Measurements from ENCODE around the gene USP11.
A peak's percentile ranks its signal among the peaks of the same experiment; 100 is the strongest.

The USP11 gene

DNA sequence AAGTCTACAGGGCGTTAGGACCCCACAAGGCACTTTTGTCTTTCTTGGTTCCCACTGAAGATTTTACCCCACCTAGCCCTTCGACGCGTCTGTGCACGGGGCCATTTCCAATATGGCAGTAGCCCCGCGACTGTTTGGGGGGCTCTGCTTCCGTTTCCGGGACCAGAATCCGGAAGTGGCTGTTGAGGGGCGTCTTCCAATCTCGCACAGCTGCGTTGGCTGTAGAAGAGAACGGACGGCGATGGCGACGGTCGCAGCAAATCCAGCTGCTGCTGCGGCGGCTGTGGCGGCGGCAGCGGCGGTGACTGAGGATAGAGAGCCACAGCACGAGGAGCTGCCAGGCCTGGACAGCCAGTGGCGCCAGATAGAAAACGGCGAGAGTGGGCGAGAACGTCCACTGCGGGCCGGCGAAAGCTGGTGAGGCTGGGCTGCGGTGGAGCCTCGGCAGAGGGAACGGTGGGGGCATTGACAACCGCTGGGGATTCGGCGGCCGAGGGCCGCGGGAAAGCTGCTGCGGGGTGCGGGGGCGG is at the start of gene USP11:
TSS of gene USP11 (plus strand) at position 207 of the 530 bp plus-strand sequence. CDS start at position 242, 35 bp downstream.
- FAIRE-seq: no peak

DNA sequence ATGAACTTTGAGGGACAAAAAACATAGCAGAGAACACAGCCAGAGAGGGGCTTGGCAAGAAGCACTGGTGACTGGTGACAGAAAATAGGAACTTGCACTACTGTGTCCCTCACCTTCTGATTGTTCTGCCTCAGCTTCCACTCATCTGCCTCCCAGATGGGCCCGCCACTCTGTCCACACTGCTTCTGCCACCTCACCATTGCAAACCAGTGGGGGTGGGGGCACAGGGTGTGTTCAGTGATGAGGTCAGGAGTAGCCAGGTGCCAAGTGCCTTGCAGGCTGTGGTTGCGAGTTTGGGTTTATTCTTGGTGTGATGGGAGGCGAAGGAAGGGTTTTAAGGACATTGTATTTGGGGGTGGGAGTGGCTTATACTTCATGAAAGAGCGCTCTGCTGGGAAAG is 48.3 kb upstream of the USP11 start:
- no peak for FAIRE-seq

DNA sequence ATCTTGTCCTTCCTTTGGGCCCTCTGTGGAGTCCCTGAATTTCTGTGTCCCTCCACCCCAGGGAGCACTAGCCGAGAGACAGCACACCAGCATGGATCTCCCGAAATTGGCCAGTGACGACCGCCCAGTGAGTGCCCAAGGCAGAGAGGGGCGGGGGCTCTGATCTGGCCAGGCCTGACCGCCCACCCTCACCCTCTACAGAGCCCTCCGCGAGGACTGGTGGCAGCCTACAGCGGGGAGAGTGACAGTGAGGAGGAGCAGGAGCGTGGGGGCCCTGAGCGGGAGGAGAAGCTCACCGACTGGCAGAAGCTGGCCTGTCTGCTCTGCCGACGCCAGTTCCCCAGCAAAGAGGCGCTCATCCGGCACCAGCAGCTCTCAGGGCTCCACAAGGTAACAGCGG is 47.6 kb upstream of the USP11 start:
- FAIRE-seq: no peak

DNA sequence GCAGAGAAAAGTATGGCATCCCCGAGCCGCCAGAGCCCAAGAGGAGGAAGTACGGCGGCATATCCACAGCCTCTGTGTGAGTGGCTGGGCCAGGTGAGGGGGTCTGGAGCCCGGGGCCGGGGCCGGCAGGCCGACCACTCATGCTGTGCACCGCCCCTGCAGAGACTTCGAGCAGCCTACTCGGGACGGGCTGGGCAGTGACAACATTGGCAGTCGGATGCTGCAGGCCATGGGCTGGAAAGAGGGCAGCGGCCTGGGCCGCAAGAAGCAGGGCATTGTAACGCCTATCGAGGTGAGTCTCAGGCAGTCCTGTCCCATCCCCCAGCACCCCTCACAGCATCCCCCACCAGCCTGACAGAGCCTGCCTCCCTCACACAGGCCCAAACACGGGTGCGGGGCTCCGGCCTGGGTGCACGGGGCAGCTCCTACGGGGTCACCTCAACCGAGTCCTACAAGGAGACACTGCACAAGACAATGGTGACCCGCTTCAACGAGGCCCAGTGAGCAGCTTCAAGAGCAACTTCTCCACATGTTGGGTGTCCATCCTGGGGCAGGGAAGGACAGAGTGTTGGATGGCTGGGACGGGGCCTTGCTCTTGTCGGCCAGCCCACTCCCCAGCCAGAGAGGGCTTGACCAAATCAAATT is 46.6 kb upstream of the USP11 start:
- FAIRE-seq: no peak

DNA sequence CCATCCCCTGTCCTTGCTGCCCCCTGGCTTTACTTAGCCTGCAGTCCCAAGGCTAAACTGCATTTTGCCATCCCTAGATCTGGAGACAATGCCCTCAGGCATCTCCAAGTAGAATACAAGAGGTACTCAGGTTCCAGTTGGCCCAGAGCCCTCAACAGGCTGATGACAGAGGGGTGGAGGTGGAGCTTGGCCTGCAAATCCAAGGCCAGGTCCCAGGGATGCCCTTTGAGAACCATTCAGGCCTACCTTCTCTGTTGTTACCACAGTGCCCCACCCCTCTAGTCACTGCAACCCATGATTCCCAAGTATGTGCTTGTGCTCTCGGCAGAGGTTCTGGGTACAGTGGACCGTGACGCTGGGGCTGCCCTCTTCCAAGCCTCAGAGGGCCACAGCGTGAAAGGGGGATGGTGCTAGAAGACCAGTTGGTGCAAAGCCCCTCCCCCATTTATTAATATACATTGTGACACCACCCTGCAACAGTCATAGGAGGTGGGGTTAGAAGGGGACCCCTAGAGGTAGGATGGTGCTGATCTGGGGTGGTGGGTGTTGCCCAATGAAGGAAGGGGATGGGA is 45.6 kb upstream of the USP11 start:
- no peak for FAIRE-seq

DNA sequence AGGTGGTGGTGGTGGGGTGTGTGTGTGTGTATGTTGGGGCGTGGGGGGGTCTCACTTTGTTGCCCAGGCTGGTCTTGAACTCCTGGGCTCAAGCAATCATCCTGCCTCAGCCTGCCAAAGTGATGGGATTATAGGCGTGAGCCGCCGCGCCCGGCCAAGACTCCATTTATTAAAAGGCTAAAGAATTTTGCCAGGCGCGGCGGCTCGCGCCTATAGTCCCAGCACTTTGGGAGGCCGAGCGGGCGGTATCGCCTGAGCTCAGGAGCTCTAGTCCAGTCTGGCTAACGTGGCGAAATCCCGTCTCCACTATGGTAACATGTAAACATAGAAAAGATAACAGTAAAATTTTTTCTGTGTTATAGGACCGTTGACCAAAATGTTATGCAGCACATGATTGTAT is 42.9 kb upstream of the USP11 start:
- FAIRE-seq: no peak

DNA sequence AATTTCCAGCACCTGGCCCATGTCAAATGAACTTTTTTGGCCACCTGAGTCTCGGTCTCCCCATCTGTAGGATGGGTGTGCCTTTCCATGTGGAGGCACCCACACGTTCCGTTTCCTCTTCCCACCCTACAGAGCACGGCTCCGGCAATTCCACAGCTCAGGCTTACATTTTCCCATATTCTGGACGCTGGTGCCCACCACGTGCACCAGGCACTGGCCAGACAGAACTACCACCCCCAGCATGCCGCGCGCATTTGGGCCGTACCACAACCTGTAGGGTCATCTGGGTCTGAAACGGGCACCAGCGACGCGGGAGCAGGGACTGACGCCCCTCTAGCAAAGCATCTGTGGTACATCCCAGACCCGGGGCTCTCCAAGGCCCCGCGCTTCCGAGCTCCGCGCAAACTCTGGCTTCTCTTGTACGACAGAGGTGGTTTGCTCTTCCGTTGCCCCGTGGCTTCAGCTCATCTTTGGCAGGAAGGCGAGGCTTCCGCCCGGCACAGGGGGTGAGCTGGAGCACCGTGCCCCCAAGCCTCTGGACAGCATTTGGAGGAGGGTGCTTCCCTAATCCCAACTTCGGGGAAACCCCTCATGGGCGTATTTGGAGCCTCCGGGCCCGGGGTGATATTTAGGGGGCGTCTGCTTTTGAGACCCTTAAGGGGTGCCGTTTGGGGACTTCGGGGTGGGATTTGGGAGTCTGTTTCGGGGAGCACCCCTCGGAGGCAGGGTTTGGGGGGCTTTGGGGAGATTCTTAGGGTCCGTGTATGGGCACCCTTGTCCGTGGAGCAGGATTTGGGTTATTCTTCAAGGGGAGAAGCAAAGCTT is 42.2 kb upstream of the USP11 start:
- peak; percentile 36 for FAIRE-seq

DNA sequence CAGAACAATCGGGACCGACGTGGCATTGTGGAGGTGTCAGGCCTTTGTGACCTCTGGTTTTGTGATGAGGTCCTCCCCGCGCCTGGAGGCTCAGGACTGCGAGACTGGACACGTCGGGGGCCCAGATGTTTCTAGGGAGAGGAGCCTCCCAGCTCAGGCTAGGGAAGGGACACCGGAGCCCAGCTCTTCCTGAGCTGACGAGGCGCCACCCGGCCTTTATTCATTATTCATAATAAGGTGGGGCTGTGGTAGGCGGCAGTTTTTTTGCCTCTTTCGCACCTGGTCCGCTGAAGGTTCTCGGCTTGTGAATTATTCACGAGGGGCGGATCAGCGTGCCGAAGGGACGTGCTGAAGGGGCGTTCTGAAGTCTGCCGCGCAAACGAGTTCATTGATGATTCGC is 41.5 kb upstream of the USP11 start:
- no peak for FAIRE-seq

DNA sequence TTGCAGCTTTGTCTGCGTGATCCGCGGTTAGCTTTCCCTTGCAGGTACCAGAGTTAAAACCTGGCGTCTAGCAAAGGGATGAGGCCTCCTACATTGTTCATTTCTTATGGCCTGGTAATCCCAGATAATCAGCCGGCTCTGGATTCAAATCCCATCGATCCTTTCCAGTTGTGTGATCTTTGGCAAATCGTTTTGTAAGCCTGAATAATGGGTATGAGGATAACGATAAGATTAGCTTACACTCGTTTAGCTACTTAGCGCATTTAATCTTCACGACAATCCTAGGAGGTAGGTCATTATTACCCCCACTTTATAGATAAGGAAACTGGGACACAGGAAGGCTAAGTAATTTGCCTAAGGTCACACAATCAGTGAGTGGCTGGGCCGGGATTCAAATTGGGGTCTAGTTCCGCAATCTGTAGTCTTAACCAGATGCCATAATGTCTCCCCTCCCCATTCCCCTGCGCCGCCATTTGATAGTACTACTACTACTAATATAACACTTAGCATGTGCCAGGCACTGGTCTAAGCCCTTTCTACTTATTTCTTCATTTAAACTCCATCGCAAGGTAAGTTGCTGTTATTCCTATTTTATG is 40.9 kb upstream of the USP11 start:
- no peak for FAIRE-seq

DNA sequence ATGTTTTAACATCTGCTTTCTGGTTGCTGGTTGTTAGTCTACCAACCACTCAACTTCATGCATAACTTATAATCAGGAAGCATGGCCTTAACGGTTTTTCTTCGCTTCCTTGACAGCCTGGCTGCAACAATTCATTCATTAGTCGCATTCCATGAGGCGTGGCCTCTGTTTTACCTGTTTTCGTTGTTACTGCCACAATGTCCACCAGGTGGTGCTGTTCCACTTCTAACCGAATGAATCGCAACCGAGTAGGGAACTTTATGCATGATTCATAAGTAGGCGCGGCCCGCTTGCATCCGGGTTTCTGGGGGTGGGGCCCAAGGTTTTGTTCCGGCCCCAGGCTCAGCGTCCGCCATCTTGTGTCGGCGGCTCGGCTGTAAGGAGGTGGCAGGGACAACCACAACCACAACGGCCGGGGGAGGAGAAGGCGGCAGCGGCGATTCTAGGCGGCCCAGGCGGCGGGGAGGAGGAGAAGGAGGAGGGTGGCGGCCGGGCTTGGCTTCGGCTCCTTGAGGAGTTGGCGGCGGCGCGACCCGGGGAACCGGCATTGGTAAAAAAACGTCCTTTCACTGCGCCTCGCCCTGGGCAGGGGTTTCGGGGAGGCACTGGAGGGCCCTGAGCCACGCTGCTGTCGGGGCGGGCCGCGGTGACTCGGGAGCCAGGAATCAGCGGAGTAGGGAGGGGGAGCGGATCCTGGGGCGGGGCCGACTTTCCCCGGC is 39.2 kb upstream of the USP11 start, which contains the start of gene UBA1:
TSS of gene UBA1 (plus strand) at position 355 of the 719 bp plus-strand sequence. CDS start 4,974 bp downstream, outside the sequence.
- FAIRE-seq: peak; percentile 96

DNA sequence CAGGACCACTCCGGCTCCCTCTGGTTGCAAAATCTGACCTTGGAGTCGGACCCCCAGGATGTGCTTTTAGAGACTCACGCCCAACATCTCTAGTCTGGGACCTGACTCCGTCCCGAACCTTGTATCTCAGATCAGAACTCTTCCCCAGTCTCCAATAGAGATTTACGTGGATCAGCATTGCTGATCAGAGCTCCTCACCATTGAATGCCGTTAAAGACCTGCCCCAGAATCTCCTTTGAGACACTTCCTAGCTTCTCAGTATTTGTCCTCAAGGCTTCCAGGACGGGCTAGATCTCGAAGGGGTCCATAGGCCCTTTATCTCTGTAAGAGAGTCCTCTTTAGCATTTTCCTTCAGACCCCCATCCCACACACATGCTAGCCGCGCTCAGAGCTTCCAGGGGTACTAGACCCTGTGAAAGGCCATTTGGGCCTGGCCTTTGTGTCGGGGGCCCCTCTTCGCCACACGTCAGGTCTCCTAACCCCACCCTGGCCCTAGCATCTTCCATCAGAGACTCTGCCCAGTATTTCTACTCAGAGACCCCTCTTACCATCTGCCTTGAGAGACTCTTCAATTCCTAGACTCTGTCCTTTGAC is 38.5 kb upstream of the USP11 start:
- no peak for FAIRE-seq

DNA sequence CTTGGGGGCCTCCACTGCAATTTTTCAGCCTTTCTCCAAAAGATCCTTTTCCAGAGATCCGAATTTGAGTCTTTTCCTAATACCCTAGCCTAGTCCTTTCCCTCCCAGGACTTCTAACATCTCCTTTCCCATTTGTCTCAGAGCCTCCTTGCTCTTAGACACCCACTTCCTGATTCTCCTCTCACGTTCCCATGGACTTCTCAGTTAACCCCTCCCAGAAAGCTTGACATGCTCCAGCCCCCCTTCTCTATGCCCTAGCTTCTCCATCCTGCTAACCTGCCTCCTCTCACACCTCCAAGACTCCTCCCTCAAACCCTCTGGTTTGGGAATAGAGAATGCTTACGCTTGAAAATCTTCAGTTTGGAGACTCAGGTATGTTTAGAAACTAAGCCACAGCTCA is 36.7 kb upstream of the USP11 start:
- FAIRE-seq: no peak

DNA sequence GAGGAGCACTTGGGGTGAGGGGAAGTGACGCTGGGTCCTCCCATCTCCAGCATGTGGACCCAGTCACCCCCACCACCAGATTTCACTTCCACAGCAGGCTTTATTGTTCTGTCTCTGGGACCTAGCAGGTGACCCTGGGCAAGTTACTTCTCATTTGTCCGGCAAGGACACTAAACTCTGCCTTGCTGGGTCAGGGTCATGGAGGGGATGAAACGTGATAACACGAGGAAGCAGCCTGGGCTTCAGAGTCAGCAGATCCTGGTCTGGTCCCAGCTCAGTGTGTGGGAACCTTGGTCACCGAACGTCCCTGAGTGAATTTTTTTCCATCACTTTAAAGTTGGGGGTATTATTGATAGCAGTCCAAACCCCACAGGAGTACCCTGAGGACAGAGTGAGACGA is 35.3 kb upstream of the USP11 start:
- FAIRE-seq: no peak

DNA sequence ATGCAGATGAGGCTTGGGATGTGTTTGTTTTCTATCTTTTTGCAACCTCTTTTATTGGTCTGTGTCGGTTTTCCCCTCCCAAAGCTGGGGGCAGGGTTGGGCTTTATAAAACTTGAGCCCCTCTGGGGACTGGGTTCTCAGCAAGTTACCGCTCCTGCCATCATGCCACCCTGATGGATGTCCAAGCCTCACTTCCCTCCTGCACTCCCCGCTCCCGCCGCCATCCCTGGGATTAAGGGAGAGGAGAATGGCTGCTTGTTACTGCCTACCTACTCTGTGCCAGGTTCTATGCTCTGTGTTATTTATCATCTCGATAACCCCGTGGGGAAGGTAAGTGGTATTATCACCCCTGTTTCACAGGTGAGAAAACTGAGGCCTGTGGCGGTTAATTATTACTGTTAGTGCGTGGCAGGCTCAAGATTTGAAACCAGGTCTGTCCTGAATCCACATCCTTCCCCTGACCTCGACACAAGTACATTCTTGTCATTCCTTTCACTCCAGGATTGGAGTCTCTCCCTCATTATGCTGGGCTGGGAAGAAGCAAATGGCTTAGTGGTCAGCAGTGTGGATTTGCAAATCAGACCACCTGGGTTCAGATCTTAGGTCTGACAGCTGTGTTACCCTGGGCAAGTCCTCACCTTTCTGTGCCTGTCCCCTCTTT is 34.7 kb upstream of the USP11 start:
- no peak for FAIRE-seq

DNA sequence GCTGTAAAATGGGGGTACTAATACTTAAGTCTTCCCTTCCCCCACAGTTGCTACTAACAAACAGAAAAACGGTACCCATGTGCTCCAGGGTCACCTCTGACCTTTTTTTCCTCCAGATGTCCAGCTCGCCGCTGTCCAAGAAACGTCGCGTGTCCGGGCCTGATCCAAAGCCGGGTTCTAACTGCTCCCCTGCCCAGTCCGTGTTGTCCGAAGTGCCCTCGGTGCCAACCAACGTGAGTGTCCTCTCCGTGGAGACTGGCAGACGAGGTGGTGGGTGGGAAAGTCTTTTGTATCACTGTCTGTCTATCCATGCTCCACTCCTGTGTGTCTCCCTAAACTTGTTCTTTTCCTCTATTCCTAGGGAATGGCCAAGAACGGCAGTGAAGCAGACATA is 34.1 kb upstream of the USP11 start:
- FAIRE-seq: no peak

DNA sequence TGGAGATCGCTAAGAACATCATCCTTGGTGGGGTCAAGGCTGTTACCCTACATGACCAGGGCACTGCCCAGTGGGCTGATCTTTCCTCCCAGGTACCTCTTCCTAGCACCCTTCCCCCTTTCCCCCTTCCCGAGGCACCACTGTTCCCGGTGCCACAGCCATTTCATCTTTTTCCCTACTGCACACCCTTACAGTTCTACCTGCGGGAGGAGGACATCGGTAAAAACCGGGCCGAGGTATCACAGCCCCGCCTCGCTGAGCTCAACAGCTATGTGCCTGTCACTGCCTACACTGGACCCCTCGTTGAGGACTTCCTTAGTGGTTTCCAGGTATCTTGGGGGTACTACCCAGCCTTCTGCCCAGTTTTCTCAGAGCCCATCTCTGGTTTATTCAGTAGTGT is 33.5 kb upstream of the USP11 start:
- no peak for FAIRE-seq

DNA sequence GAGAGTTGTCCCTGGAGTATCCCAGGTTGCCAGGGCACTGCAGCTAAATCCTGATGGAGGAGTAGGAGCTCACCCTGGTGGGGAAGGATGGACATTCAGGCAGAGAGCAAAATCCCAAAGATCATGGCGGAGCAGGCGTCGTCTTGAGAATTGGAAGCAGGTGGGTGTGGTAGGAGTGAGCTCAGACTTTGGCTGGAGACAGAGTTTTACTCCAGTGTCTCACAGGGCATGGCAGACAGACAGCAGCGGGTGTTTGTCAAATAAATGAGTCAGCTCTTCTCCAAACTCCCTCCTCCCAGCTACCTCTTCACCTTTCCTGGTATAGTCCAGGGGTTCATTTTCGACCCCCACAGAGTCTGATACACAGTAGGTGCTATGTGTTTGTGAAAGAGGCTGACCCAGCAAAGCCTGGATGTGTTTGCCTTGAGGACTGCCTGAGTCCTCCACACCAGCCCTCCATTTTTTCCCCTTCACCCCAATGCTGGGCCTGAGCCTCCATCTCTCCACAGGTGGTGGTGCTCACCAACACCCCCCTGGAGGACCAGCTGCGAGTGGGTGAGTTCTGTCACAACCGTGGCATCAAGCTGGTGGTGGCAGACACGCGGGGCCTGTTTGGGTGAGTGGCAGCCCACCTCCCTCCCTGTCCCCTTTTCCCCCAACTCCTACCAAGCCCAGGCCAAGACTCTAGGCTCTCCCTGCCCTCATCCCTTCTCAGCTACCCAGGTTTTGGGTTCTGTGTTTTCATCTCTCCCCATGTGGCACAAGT is 32.2 kb upstream of the USP11 start:
- FAIRE-seq: no peak

DNA sequence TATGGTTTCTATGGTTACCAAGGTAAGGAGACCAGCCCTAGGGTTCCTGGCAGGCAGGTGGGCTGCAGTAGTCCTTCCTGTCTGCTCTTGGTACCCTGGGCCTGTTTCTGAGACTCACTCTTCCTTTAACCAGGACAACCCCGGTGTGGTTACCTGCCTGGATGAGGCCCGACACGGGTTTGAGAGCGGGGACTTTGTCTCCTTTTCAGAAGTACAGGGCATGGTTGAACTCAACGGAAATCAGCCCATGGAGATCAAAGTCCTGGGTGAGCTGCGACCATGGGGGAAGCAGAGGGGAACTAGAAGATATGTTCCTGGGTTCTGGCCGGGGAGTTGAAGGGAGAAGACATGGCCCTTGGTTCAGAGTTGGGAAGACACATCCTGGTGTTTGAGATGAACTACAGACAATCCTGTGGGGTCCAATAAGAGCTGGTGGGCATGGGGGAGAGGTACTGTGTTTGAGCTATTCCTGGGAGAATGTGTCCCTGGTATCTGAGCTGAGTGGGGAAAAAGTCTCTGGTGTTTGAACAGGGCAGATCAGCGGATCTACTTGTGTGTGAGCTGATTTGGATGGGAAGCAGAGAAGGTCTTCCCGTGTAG is 31.4 kb upstream of the USP11 start:
- no peak for FAIRE-seq

DNA sequence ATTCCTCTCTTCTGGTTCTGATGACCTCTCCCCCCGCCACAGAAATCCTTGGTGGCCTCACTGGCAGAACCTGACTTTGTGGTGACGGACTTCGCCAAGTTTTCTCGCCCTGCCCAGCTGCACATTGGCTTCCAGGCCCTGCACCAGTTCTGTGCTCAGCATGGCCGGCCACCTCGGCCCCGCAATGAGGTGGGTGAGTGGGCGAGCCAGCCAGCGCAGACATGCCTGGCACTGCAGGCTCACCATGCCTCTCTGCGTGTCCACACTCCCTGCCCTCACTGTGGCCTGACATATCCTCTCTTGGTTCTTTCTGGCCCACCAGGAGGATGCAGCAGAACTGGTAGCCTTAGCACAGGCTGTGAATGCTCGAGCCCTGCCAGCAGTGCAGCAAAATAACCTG is 30.5 kb upstream of the USP11 start:
- FAIRE-seq: no peak

DNA sequence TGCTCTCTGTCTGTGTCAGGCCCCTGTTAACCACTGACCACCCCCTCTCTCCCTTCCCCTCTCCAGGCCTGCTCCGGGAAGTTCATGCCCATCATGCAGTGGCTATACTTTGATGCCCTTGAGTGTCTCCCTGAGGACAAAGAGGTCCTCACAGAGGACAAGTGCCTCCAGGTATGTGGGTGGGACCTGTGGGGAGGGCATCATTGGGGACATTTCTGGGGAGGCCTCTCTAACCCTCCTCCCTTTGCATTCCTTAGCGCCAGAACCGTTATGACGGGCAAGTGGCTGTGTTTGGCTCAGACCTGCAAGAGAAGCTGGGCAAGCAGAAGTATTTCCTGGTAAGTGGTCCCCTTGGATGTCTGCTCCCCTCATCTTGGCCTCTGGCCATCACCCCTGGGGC is 29.9 kb upstream of the USP11 start:
- FAIRE-seq: no peak

DNA sequence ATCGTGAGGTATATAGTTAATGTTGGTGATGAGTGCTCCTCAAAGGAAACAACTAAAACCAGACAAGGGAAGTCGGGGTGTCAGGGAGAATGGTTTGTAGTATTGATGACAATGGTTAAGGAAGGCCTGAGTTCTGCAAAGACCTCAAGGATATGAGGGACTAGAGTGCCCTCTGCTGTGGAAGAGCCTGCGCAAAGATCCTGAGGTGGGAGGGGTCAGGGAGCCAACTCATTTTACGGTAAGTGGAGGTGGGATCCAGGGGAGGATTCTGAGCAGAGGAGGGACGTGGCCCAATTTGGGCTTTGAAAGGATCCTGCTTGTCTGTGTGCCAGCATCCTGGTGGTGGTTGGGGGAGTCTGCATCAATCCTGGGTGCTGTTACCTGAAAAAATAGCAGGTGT is 27.8 kb upstream of the USP11 start:
- no peak for FAIRE-seq
